H9 (cell line): ENCODE data around the gene TERF2IP. TPM values are rescaled to one million over a fixed set of nuclear protein-coding genes. Genes with fewer than 3 reads are reported as not detected.

Experiments used
- DNase-seq: peaks from one replicate; pipeline ENCODE4 v3.0.0-alpha.2; 2017
- H2AFZ ChIP-seq: one replicate; pipeline ENCODE4 v1.6.1; 2013; ENCODE audit warnings: mild to moderate bottlenecking, low read length, control low read depth, moderate library complexity
- H2AK5ac ChIP-seq: 2 replicates; pipeline ENCODE4 v1.6.1; 2013; ENCODE audit warnings: low read length, control low read depth, mixed read lengths; ENCODE audit not compliant: insufficient read length
- H2BK120ac ChIP-seq: one replicate; pipeline ENCODE4 v1.6.1; 2013; ENCODE audit warnings: low read depth, mild to moderate bottlenecking, low read length, control low read depth, inconsistent platforms; ENCODE audit not compliant: poor library complexity, severe bottlenecking
- H2BK12ac ChIP-seq: 2 replicates; pipeline ENCODE4 v1.6.1; 2013; ENCODE audit warnings: low read length, control low read depth, mixed read lengths, low read depth; ENCODE audit not compliant: insufficient read length
- H2BK15ac ChIP-seq: 2 replicates; pipeline ENCODE4 v1.6.1; 2013; ENCODE audit warnings: low read depth, low read length, control low read depth
- H2BK20ac ChIP-seq: one replicate; pipeline ENCODE4 v1.6.1; 2013; ENCODE audit warnings: low read depth, mild to moderate bottlenecking, low read length, control low read depth, inconsistent platforms; ENCODE audit not compliant: poor library complexity, severe bottlenecking
- H2BK5ac ChIP-seq: 2 replicates; pipeline ENCODE4 v1.6.1; 2013; ENCODE audit warnings: low read length, control low read depth, mixed read lengths; ENCODE audit not compliant: insufficient read length
- H3K14ac ChIP-seq: 2 replicates; pipeline ENCODE4 v1.6.1; 2013; ENCODE audit warnings: low read length, control low read depth; ENCODE audit not compliant: insufficient read depth
- H3K18ac ChIP-seq: 2 replicates; pipeline ENCODE4 v1.6.1; 2013; ENCODE audit warnings: low read depth, mild to moderate bottlenecking, mixed read lengths, low read length, control low read depth; ENCODE audit not compliant: insufficient read length
- H3K23ac ChIP-seq: 2 replicates; pipeline ENCODE4 v1.6.1; 2013; ENCODE audit warnings: low read length, control low read depth, mixed read lengths, low read depth; ENCODE audit not compliant: insufficient read length
- H3K23me2 ChIP-seq: 2 replicates; pipeline ENCODE4 v1.6.1; 2013; ENCODE audit warnings: low read depth, mild to moderate bottlenecking, mixed read lengths, low read length, control low read depth; ENCODE audit not compliant: insufficient read length, poor library complexity, severe bottlenecking
- H3K27ac ChIP-seq: 2 replicates; pipeline ENCODE4 v1.5.1; 2013; ENCODE audit warnings: low read length, control low read depth, mixed read lengths, low read depth; ENCODE audit not compliant: insufficient read length
- H3K27me3 ChIP-seq: 2 replicates; pipeline ENCODE4 v1.6.1; 2013; ENCODE audit warnings: low read length, control low read depth, inconsistent platforms; ENCODE audit not compliant: insufficient read depth
- H3K4ac ChIP-seq: 2 replicates; pipeline ENCODE4 v1.6.1; 2013; ENCODE audit warnings: low read depth, mild to moderate bottlenecking, control low read depth, inconsistent platforms, low read length, moderate library complexity
- H3K4me1 ChIP-seq: 2 replicates; pipeline ENCODE4 v1.6.1; 2013; ENCODE audit warnings: low read length, control low read depth, inconsistent platforms; ENCODE audit not compliant: insufficient read depth
- H3K4me2 ChIP-seq: 2 replicates; pipeline ENCODE4 v1.6.1; 2013; ENCODE audit warnings: low read length, control low read depth, mixed read lengths; ENCODE audit not compliant: insufficient read length, insufficient read depth
- H3K56ac ChIP-seq: 2 replicates; pipeline ENCODE4 v1.6.1; 2013; ENCODE audit warnings: low read depth, mild to moderate bottlenecking, mixed read lengths, low read length, control low read depth; ENCODE audit not compliant: insufficient read length
- H3K79me1 ChIP-seq: 2 replicates; pipeline ENCODE4 v1.6.1; 2013; ENCODE audit warnings: low read depth, mild to moderate bottlenecking, moderate library complexity, low read length, control low read depth, inconsistent platforms; ENCODE audit not compliant: insufficient read depth, poor library complexity, severe bottlenecking
- H3K79me2 ChIP-seq: 2 replicates; pipeline ENCODE4 v1.6.1; 2013; ENCODE audit warnings: low read length, control low read depth, inconsistent platforms; ENCODE audit not compliant: insufficient read depth
- H3K9ac ChIP-seq: 2 replicates; pipeline ENCODE4 v1.6.1; 2013; ENCODE audit warnings: low read length, control low read depth, mixed read lengths; ENCODE audit not compliant: insufficient read length; ENCODE audit errors: extremely low read depth
- H3K9me3 ChIP-seq: one replicate; pipeline ENCODE4 v1.6.1; 2013; ENCODE audit warnings: low read depth, low read length, inconsistent platforms; ENCODE audit not compliant: control insufficient read depth
- H3T11ph ChIP-seq: one replicate; pipeline ENCODE4 v1.6.1; 2013; ENCODE audit warnings: mild to moderate bottlenecking, low read length, control low read depth, inconsistent platforms
- H4K20me1 ChIP-seq: one replicate; pipeline ENCODE4 v1.6.1; 2013; ENCODE audit not compliant: control insufficient read depth, insufficient read length, insufficient read depth
- H4K5ac ChIP-seq: 2 replicates; pipeline ENCODE4 v1.6.1; 2013; ENCODE audit warnings: low read depth, mild to moderate bottlenecking, mixed read lengths, low read length, control low read depth; ENCODE audit not compliant: insufficient read length
- H4K8ac ChIP-seq: replicated peaks from 2 replicates; pipeline ENCODE4 v1.6.1; 2013; ENCODE audit warnings: low read length, control low read depth, mixed read lengths, low read depth; ENCODE audit not compliant: insufficient read length
- H4K91ac ChIP-seq: 2 replicates; pipeline ENCODE4 v1.6.1; 2013; ENCODE audit warnings: low read depth, mild to moderate bottlenecking, moderate library complexity, mixed read lengths, low read length, control low read depth; ENCODE audit not compliant: insufficient read length
- H3K27ac Mint-ChIP-seq, 3 experiments: 2 replicates in 2 of 3; 3 replicates in 1 of 3; pipeline ENCODE4 v1.8.0; 2020 to 2021; ENCODE audit warnings: mixed read lengths in 3 of 3, mild to moderate bottlenecking in 1 of 3, moderate library complexity in 1 of 3
- H3K27me3 Mint-ChIP-seq: 2 replicates; pipeline ENCODE4 v1.8.0; 2021; ENCODE audit warnings: low read depth, mild to moderate bottlenecking, moderate library complexity, mixed read lengths
- H3K36me3 Mint-ChIP-seq, 3 experiments: 2 replicates in 2 of 3; 3 replicates in 1 of 3; pipeline ENCODE4 v1.8.0; 2020 to 2021; ENCODE audit warnings: low read depth in 3 of 3, mixed read lengths in 3 of 3; ENCODE audit not compliant: insufficient read depth in 1 of 3
- H3K4me1 Mint-ChIP-seq, 2 experiments: 2 replicates each; pipeline ENCODE4 v1.8.0; 2020; ENCODE audit warnings: mixed read lengths in 2 of 2
- H3K4me3 Mint-ChIP-seq, 2 experiments: 2 replicates in 1 of 2; 3 replicates in 1 of 2; pipeline ENCODE4 v1.8.0; 2020 to 2021; ENCODE audit warnings: mild to moderate bottlenecking in 2 of 2, mixed read lengths in 2 of 2, moderate library complexity in 1 of 2
- H3K9me3 Mint-ChIP-seq, 2 experiments: 2 replicates in 1 of 2; 3 replicates in 1 of 2; pipeline ENCODE4 v1.8.0; 2020; ENCODE audit warnings: mild to moderate bottlenecking in 2 of 2, mixed read lengths in 2 of 2, moderate library complexity in 1 of 2
- CTCF ChIP-seq: fragments of 200-600 bp; sonication (generic); conservative IDR thresholded peaks from 3 replicates; pipeline ENCODE4 v1.8.0; 2021; ENCODE audit warnings: antibody characterized with exemption, mild to moderate bottlenecking
- WGBS: extraction: QIAGEN DNeasy Blood & Tissue Kit; methylation state at CpG from one replicate; pipeline ENCODE4 v1.1.7; 2013; ENCODE audit warnings: missing lambda C conversion rate, low lambda C conversion rate, mixed read lengths; ENCODE audit not compliant: insufficient read length; ENCODE audit errors: extremely low coverage; 5-methylcytosine and 5-hydroxymethylcytosine counted together
- total RNA-seq: library from RNA; stranded (reverse); gene quantifications from 2 replicates; pipeline ENCODE4 v1.2.1, GENCODE V29; 2021

TERF2IP gene
- total RNA-seq, 1 experiment from 2014 or later: 15.6 TPM

GRCh38 chr16:75603241-75603640 lies 44.3 kb upstream of the TERF2IP start:
- DNase-seq: no peak
- Histone ChIP-seq H3K14ac (no peak overlapping the region), H3K79me2 (no peaks in the 10 kb centered on the region), H3K4ac (no peak overlapping the region), H2AK5ac (no peak overlapping the region), H3K4me2 (no peak overlapping the region), H2BK12ac (no peak overlapping the region), H3K9me3 (peaks cover 13% of the 10 kb centered on the region), H2BK15ac (no peak overlapping the region), H3K23ac (no peak overlapping the region), H2BK20ac (no peak overlapping the region), H3K9ac (no peak overlapping the region), H4K8ac (no peak overlapping the region), H3T11ph (no peak overlapping the region), H3K27ac (no peak overlapping the region), H4K5ac (no peak overlapping the region), H3K4me1 (no peaks in the 10 kb centered on the region), H4K91ac (no peak overlapping the region), H3K79me1 (no peaks in the 10 kb centered on the region), H4K20me1 (no peaks in the 10 kb centered on the region), H2BK120ac (no peak overlapping the region), H2BK5ac (no peak overlapping the region), H3K23me2 (no peaks in the 10 kb centered on the region), H3K18ac (no peak overlapping the region), H3K56ac (no peak overlapping the region), H2AFZ (no peak overlapping the region), H3K27me3 (no peaks in the 10 kb centered on the region)
- peaks cover 49 to 79% (median 63%) of the 10 kb centered on the region in 3 experiments for H3K36me3 Mint-ChIP-seq
- no CpG with 5 or more reads among the region's 4 CpGs for WGBS
- TF ChIP-seq CTCF: no peak
- H3K4me3 Mint-ChIP-seq: no peak overlapping the region; a peak in 1 of 5 replicates
- no peak overlapping the region for H3K27ac Mint-ChIP-seq
- no peaks in the 10 kb centered on the region for H3K4me1 Mint-ChIP-seq
- peaks cover 9 to 15% of the 10 kb centered on the region in 2 experiments; a peak in 4 of 5 replicates for H3K9me3 Mint-ChIP-seq
- no peaks in the 10 kb centered on the region; the same call in 1 of the 2 replicates for H3K27me3 Mint-ChIP-seq
